ENCODE results near the gene PLPPR2. TPM values are rescaled to one million over a fixed set of nuclear protein-coding genes. Genes with fewer than 3 reads are reported as not detected.

PLPPR2 gene
- total RNA-seq, 4 donors from 2014 or later: 4.2 to 19.6 (median 9.3) TPM

DNA sequence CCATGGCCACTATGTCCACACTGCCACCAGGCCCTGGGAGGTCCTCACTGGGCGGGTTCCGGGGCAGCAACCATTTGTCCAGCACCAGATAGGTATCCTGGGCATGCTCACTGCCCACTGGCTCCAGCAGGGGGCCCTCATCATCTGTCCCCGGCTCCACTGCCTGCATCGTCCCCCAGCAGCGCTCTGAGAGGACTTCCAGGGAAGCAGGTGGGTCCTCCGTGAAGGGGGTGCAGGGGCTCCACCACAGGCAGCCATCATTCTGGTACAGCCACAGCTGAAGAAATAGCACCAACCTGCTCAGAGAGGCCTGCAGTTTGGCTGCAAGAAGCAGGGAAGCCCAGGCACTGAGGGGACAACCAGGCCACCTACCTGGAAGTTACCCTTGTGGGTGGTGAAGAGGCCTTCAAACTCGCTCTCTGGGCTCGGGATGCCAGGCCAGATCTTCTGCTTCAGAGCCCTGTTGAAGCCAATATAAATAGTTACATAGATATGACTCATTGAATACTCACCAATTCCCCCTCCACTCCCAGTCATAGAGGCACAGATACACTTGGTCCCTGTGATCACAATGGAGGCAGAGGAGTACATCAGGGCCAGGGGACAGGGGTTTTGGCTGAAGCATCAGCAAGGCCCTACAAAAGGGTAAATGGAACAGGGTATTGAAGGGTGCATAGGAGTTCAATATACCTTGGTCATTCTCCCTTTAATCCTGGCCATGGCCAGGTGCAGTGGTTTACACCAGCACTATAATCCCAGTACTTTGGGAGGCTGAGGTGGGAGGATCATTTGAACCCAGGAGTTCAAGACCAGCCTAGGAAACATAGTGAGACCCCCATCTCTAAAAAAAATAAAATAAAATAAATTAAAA lies 23.3 kb downstream of the PLPPR2 start:
- TF ChIP-seq, protein P1, sequence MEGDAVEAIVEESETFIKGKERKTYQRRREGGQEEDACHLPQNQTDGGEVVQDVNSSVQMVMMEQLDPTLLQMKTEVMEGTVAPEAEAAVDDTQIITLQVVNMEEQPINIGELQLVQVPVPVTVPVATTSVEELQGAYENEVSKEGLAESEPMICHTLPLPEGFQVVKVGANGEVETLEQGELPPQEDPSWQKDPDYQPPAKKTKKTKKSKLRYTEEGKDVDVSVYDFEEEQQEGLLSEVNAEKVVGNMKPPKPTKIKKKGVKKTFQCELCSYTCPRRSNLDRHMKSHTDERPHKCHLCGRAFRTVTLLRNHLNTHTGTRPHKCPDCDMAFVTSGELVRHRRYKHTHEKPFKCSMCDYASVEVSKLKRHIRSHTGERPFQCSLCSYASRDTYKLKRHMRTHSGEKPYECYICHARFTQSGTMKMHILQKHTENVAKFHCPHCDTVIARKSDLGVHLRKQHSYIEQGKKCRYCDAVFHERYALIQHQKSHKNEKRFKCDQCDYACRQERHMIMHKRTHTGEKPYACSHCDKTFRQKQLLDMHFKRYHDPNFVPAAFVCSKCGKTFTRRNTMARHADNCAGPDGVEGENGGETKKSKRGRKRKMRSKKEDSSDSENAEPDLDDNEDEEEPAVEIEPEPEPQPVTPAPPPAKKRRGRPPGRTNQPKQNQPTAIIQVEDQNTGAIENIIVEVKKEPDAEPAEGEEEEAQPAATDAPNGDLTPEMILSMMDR (IDR thresholded peaks at IDR 0.05; ENCODE audit: low read depth): no peak

DNA sequence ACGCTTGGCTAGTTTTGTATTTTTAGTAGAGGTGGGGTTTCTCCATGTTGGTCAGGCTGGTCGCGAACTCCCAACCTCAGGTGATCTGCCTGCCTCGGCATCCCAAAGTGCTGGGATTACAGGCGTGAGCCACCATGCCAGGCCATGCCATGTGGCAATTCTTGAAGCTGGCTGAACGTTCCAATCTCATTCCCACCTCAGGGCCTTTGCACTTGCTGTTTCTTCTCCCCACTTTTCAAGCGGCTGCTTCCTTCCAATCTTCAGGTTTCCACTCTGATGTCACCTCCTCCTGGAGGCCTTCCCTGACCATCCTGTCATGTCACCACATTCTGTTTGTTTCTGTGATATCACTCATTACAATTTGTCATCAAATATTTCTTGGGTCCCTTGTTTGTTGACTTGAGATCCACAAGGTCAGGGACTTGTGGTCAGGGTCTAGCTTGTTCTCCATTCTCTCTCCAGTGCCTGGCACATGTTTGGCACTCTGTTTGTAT lies 24.7 kb downstream of the PLPPR2 start:
- TF ChIP-seq, protein P1 (IDR thresholded peaks at IDR 0.05; ENCODE audit: low read depth): no peak

DNA sequence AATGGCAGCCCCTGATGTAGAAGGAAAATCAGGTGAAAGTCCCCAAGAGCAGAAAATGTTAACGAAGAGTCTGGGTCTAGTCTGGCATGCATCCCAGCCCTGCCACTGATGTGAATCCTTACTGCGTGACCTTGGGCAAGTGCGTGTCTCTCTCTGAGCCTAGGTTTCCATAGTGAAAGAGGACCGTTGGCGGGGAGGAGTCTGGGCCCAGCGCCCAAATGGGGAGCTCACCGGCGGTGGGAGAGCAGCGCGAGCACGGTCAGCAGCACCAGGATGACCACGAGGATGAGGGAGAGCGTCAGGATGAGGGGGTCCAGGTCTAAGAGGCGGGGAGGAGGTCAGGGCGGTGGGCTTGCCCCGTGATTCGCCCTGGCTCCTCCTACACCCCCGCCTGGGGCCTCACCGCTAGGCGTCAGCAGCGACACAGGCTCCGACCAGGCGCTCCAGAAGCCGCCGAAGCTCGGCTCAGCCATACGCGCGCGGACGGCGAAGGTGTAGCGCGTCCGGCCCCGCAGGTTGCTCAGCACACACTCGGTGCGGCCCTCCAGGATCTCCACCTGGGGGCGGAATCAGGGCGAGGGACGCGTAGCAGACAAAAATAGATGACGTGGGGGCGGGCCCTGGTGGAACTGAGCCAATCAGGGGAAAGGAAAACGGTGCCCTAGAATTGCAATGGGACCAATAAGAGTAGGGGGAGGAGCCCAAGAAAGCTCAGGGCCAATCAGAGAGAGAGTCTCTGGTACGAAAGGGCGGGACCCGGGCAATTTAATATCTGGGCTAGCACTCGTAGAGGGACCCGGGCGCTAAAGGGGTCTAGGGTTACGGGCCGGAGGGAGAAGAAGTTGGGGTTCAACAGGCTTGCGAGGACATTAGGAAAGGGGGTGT lies 25.7 kb downstream of the PLPPR2 start:
- TF ChIP-seq, protein P1 (IDR thresholded peaks at IDR 0.05; ENCODE audit: low read depth): no peak

DNA sequence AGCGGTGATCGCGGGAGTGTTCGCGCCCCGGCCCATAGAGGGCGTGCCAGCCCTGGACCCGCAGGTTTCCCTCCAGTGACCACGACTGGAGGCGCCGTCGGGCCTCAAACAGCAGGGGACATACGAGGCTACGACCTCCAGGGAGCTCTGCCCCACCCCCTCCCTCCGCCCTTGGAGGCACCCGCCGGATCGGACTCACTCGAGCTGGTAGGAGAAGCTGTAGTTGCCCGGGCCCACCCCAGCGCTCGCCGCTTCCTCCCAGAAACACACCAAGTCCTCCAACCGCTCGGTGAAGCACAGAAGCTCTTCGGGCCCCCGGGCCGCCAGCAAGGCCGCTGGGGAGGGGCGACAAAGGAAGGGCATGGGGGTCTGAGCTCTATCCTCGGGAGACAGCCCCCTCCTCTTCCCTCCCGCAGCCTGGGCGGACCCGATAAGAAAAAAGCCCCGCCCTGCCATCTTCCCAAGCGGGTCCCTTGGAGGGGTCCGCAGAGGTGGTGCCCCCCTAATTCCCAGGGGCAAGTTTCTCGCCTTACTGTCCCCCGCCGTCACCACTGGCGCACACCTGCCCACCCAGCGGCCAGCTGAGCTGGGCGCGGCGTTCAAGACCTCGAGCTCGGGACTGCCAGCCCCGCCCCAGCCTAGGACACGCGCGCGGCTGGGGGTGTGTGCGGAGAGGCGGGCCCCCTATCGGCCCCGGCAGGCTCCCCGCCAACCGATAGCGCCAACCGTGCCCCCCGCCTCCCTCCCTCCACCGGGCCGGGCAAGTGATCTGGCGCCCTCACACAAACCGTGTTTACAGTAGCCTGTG lies 27.9 kb downstream of the PLPPR2 start:
- TF ChIP-seq, protein P1 (IDR thresholded peaks at IDR 0.05; ENCODE audit: low read depth): no peak

DNA sequence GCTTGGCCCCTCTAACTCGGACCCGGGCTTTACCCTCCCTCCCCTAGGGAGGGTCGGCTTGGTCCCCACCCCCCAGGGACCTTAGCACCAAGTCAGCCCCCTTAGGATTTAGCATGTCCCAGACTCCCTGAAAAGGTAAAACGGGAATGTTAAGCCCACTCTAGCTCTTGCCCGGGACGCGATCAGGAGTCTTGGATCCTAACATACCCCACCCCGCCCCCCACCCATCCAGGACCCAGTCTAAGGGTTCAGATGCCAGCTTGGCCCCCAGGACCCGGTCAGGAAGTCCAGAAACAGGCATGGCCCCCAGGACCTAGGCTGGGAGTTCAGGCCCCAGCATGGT lies 28.4 kb downstream of the PLPPR2 start:
- TF ChIP-seq, protein P1 (IDR thresholded peaks at IDR 0.05; ENCODE audit: low read depth): no peak

DNA sequence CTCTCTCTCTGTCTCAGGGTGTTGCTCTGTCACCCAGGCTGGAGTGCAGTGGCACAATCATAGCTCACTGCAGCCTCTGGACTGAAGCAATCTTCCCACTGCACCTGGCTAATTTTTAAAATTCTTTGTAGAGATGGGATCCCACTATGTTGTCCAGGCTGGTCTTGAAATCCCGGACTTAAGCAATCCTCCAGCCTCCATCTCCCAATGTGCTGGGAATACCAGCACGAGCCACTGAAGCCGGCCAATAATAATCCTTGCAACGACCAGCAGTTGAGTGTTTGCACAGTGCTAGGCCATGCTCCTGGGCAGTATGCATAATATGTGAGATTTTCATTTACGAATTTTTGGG lies 29.5 kb downstream of the PLPPR2 start:
- TF ChIP-seq, protein P1 (IDR thresholded peaks at IDR 0.05; ENCODE audit: low read depth): no peak
